Endothelial cell of umbilical vein (primary cell): ENCODE data around the gene EYS. TPM values are rescaled to one million over a fixed set of nuclear protein-coding genes. Genes with fewer than 3 reads are reported as not detected.

ENCODE experiments used
- BruUV-seq: library from RNA; stranded (reverse); fragments of 400-500 nt; replicated peaks from 2 replicates; lab custom pipeline; 2021; lab: Mats Ljungman, UMichigan
- CTCF ChIA-PET: fragments of 300-600, 350-600 bp; sonication (Branson Sonifier 250); formaldehyde crosslinking; loops from one replicate; lab custom pipeline; 2021; ENCODE audit warnings: antibody characterized with exemption, inconsistent platforms; lab: Charles Lee
- POLR2A ChIA-PET: fragments of 300-600, 350-600 bp; sonication (Branson Sonifier 250); formaldehyde crosslinking; loops from one replicate; lab custom pipeline; 2021; ENCODE audit warnings: antibody characterized with exemption, inconsistent platforms; lab: Charles Lee
- DNase-seq: peaks from one replicate; pipeline ENCODE4 v3.0.0-alpha.2; 2011; ENCODE audit warnings: low read depth, low spot score
- FAIRE-seq: peaks from 2 replicates; lab custom pipeline; 2011; peaks lifted over from hg19 to GRCh38; lab: Jason Lieb, UNC
- H2AFZ ChIP-seq: 2 replicates; pipeline ENCODE4 v1.6.0; 2012; ENCODE audit warnings: low read depth, low read length, control low read depth, inconsistent platforms
- H3K27ac ChIP-seq: 2 replicates; pipeline ENCODE4 v1.5.1; 2011; ENCODE audit warnings: low read depth, mild to moderate bottlenecking, control low read depth, low read length, moderate library complexity; ENCODE audit not compliant: insufficient read depth
- H3K27me3 ChIP-seq, 2 experiments: 2 replicates each; pipeline versions ENCODE4 v1.6.0 to v1.6.1; 2011; ENCODE audit warnings: low read length in 2 of 2, mixed read lengths in 1 of 2; ENCODE audit not compliant: control insufficient read depth in 2 of 2, insufficient read depth in 2 of 2
- H3K36me3 ChIP-seq, 2 experiments: 2 replicates in 1 of 2; 3 replicates in 1 of 2; pipeline ENCODE4 v1.5.1; 2011; ENCODE audit warnings: low read length in 2 of 2, mild to moderate bottlenecking in 1 of 2, moderate library complexity in 1 of 2; ENCODE audit not compliant: control insufficient read depth in 2 of 2, insufficient read depth in 2 of 2; ENCODE audit errors: extremely low read depth in 1 of 2
- H3K4me1 ChIP-seq: 3 replicates; pipeline ENCODE4 v1.5.1; 2011; ENCODE audit warnings: mild to moderate bottlenecking, low read length; ENCODE audit not compliant: control insufficient read depth, insufficient read depth; ENCODE audit errors: extremely low read depth
- H3K4me2 ChIP-seq: 2 replicates; pipeline ENCODE4 v1.6.1; 2011; ENCODE audit warnings: low read length, control low read depth, mixed read lengths; ENCODE audit not compliant: insufficient read depth
- H3K4me3 ChIP-seq, 3 experiments: fragments of 200-600 bp in 1 of 3; sonication (generic), shearing (Covaris generic) in 1 of 3; replicated peaks in 1 of 3; 2 replicates each; pipeline ENCODE4 v1.5.1; 2011 to 2016; ENCODE audit warnings: control low read depth in 3 of 3, low read length in 3 of 3, mild to moderate bottlenecking in 2 of 3, inconsistent platforms in 1 of 3, low read depth in 1 of 3, moderate library complexity in 1 of 3; ENCODE audit not compliant: insufficient read depth in 1 of 3
- H3K79me2 ChIP-seq: 2 replicates; pipeline ENCODE4 v1.6.0; 2012; ENCODE audit warnings: low read length, inconsistent platforms; ENCODE audit not compliant: control insufficient read depth, insufficient read depth
- H3K9ac ChIP-seq: replicated peaks from 2 replicates; pipeline ENCODE3; 2011; ENCODE audit warnings: low read length, control low read depth; ENCODE audit not compliant: insufficient read depth; ENCODE audit errors: extremely low read depth
- H3K9me1 ChIP-seq: replicated peaks from 3 replicates; pipeline ENCODE4 v1.6.0; 2011; ENCODE audit warnings: mild to moderate bottlenecking, low read length; ENCODE audit not compliant: control insufficient read depth, insufficient read depth; ENCODE audit errors: extremely low read depth
- H3K9me3 ChIP-seq: replicated peaks from 2 replicates; pipeline ENCODE4 v1.5.1; 2012; ENCODE audit warnings: low read length, inconsistent platforms; ENCODE audit not compliant: control insufficient read depth, insufficient read depth
- H4K20me1 ChIP-seq: replicated peaks from 2 replicates; pipeline ENCODE3; 2011; ENCODE audit warnings: mild to moderate bottlenecking, low read length; ENCODE audit not compliant: control insufficient read depth, insufficient read depth; ENCODE audit errors: extremely low read depth
- EZH2 ChIP-seq: IDR thresholded peaks from 2 replicates; pipeline ENCODE4 v1.6.1; 2012; ENCODE audit warnings: borderline replicate concordance, low read depth, mild to moderate bottlenecking, moderate library complexity, low read length, inconsistent platforms; ENCODE audit not compliant: severe bottlenecking
- FOS ChIP-seq: IDR thresholded peaks from 2 replicates; pipeline ENCODE4 v1.6.1; 2011; ENCODE audit warnings: mild to moderate bottlenecking, low read length, moderate library complexity, borderline replicate concordance; ENCODE audit not compliant: insufficient read depth
- GATA2 ChIP-seq: IDR thresholded peaks from 2 replicates; pipeline ENCODE4 v1.7.0; 2011; ENCODE audit warnings: low read depth, mild to moderate bottlenecking, moderate library complexity, mixed read lengths, low read length; ENCODE audit not compliant: insufficient read length, insufficient read depth
- JUN ChIP-seq: IDR thresholded peaks from 2 replicates; pipeline ENCODE4 v1.6.1; 2011; ENCODE audit warnings: borderline replicate concordance, low read depth; ENCODE audit not compliant: insufficient read length, insufficient read depth
- MYC ChIP-seq: IDR thresholded peaks from one replicate; pipeline ENCODE4 v1.6.1; 2011; ENCODE audit warnings: mild to moderate bottlenecking, low read depth, low read length
- POLR2A ChIP-seq: IDR thresholded peaks from 2 replicates; pipeline ENCODE4 v1.6.1; 2012; ENCODE audit warnings: low read depth, mild to moderate bottlenecking, control low read depth, low read length
- POLR2AphosphoS5 ChIP-seq: IDR thresholded peaks from 2 replicates; pipeline ENCODE4 v1.6.1; 2012; ENCODE audit warnings: low read depth, mild to moderate bottlenecking, control low read depth, low read length, moderate library complexity; ENCODE audit not compliant: insufficient read depth
- dilution Hi-C: fragments of 300-500 bp; cut with MboI; formaldehyde crosslinking; loops from one replicate; pipeline ENCODE4 v1.15.0; 2019; ENCODE audit warnings: low sequenced_read_pairs; ENCODE audit not compliant: extremely low pct_ligation_motif_present
- intact Hi-C: fragments of 100-400 bp; cut with micrococcal nuclease; formaldehyde crosslinking; loops from one replicate; pipeline ENCODE4 v1.10.0; 2022
- polyA plus RNA-seq, 4 experiments: library from polyadenylated mRNA; depleted of rRNA in 3 of 4; stranded (reverse) in 3 of 4; unstranded in 1 of 4; fragments of >200 nt; gene quantifications; 2 replicates each; pipeline versions ENCODE4 v1.2.1 to v1.2.3, GENCODE V29; 2011 to 2012; ENCODE audit warnings: missing spikeins in 1 of 4
- total RNA-seq: library from RNA; stranded (reverse); gene quantifications from 2 replicates; pipeline ENCODE4 v1.2.3, GENCODE V29; 2021
- TF ChIP-seq, protein P1 (sequence below), 2 donors: IDR thresholded peaks; 1 replicate in 1 of 2; 2 replicates in 1 of 2; pipeline ENCODE4 v1.5.1; 2011; ENCODE audit warnings: low read length in 2 of 2, mild to moderate bottlenecking in 2 of 2, moderate library complexity in 2 of 2, control low read depth in 1 of 2, inconsistent platforms in 1 of 2, low read depth in 1 of 2; ENCODE audit not compliant: insufficient read depth in 1 of 2; ENCODE audit errors: extremely low read depth in 1 of 2
- TF ChIP-seq, protein P2 (sequence below): IDR thresholded peaks from 2 replicates; pipeline ENCODE4 v1.6.1; 2011; ENCODE audit not compliant: insufficient read depth, insufficient read length

The EYS gene
- total and polyA plus RNA-seq, 2 donors (not counting 3 experiments of a cell fraction or from before 2014, with no cell fraction given) = 0.01 to 0.27 TPM

GRCh38 chr6:64811119-64811518 is 895.9 kb downstream of the EYS start:
- Histone ChIP-seq H4K20me1 (no peaks in the 10 kb centered on the region), H3K27me3 (no peaks in the 10 kb centered on the region), H3K36me3 (no peaks in the 10 kb centered on the region), H3K9me1 (no peaks in the 10 kb centered on the region), H3K4me1 (no peaks in the 10 kb centered on the region), H2AFZ (no peak overlapping the region), H3K9me3 (no peaks in the 10 kb centered on the region), H3K4me3 (no peak overlapping the region), H3K27ac (no peak overlapping the region), H3K4me2 (no peak overlapping the region), H3K9ac (no peak overlapping the region), H3K79me2 (no peaks in the 10 kb centered on the region)
- POLR2A ChIA-PET = no interaction called here
- DNase-seq (no peak), FAIRE-seq (no peak)
- CTCF ChIA-PET = interaction anchor here (0.8 kb wide), 1 partner anchor 25 kb away, joined by 3 read pairs; no protein-coding TSS in a partner anchor
- no TSS peak for BruUV-seq
- TF ChIP-seq POLR2A = no peak
- no peak for TF ChIP-seq FOS
- intact Hi-C loops = no loop called here
- dilution Hi-C loops = no loop called here

- TF ChIP-seq MYC (no peak), FOS (no peak), JUN (no peak), GATA2 (no peak), POLR2A (no peak), EZH2 (no peak), POLR2AphosphoS5 (no peak)
- TF ChIP-seq, protein P1, sequence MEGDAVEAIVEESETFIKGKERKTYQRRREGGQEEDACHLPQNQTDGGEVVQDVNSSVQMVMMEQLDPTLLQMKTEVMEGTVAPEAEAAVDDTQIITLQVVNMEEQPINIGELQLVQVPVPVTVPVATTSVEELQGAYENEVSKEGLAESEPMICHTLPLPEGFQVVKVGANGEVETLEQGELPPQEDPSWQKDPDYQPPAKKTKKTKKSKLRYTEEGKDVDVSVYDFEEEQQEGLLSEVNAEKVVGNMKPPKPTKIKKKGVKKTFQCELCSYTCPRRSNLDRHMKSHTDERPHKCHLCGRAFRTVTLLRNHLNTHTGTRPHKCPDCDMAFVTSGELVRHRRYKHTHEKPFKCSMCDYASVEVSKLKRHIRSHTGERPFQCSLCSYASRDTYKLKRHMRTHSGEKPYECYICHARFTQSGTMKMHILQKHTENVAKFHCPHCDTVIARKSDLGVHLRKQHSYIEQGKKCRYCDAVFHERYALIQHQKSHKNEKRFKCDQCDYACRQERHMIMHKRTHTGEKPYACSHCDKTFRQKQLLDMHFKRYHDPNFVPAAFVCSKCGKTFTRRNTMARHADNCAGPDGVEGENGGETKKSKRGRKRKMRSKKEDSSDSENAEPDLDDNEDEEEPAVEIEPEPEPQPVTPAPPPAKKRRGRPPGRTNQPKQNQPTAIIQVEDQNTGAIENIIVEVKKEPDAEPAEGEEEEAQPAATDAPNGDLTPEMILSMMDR (IDR thresholded peaks at IDR 0.05; ENCODE audit: extremely low read depth in 1 of 2, insufficient read depth in 1 of 2, low read depth in 1 of 2, low read length in 2 of 2) = no peak
- TF ChIP-seq, protein P2, sequence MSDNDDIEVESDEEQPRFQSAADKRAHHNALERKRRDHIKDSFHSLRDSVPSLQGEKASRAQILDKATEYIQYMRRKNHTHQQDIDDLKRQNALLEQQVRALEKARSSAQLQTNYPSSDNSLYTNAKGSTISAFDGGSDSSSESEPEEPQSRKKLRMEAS = no peak
- FAIRE-seq (no peak), DNase-seq (no peak)
- Histone ChIP-seq H3K4me2 (no peak overlapping the region), H3K27me3 (no peaks in the 10 kb centered on the region), H4K20me1 (no peaks in the 10 kb centered on the region), H3K36me3 (no peaks in the 10 kb centered on the region), H3K9me3 (no peaks in the 10 kb centered on the region), H3K9ac (no peak overlapping the region), H3K9me1 (no peaks in the 10 kb centered on the region), H2AFZ (peak overlapping the region; percentile 75), H3K27ac (no peak overlapping the region), H3K79me2 (no peaks in the 10 kb centered on the region), H3K4me1 (no peaks in the 10 kb centered on the region), H3K4me3 (no peak overlapping the region)
- POLR2A ChIA-PET = no interaction called here
- BruUV-seq = no TSS peak
- intact Hi-C loops = no loop called here
- CTCF ChIA-PET = no interaction called here
- dilution Hi-C loops = no loop called here
Measured at GRCh38 chr6:64807785-64808184, 899.2 kb downstream of the EYS start.
